HG03469 (cell line): ENCODE data around the gene CAPN7.
"Not testable (repeated sequence)": the region's sequence is repeated elsewhere in the genome, so short reads cannot be mapped to it uniquely, and the experiment has no call there.

ENCODE experiments used
- ATAC-seq: cut with Tn5 transposase; IDR thresholded peaks from one replicate; pipeline ENCODE4 v1.9.1; 2021; ENCODE audit warnings: mild to moderate bottlenecking, moderate library complexity, moderate number of reproducible peaks; ENCODE audit not compliant: unreplicated experiment

The CAPN7 gene

GRCh38 chr3:15205934-15206661 is at the start of gene CAPN7:
Gene CAPN7, plus strand, starts transcription at chr3:15206246. Its CDS starts 250 bp downstream, at chr3:15206496.
- ATAC-seq = peak; percentile 74

GRCh38 chr3:15157441-15157840 is 48.6 kb upstream of the CAPN7 start:
- no peak for ATAC-seq

- no peak for ATAC-seq
Observed at GRCh38 chr3:15159501-15160136, 46.4 kb upstream of the CAPN7 start.

- no peak for ATAC-seq
Observed at GRCh38 chr3:15160662-15161061, 45.4 kb upstream of the CAPN7 start.

- ATAC-seq = no peak
Observed at GRCh38 chr3:15161133-15161532, 44.9 kb upstream of the CAPN7 start.

GRCh38 chr3:15163656-15164055 is 42.4 kb upstream of the CAPN7 start:
- ATAC-seq = not testable (repeated sequence)

- ATAC-seq = no peak
Observed at GRCh38 chr3:15164340-15164739, 41.7 kb upstream of the CAPN7 start.

- no peak for ATAC-seq
Observed at GRCh38 chr3:15165061-15165460, 41.0 kb upstream of the CAPN7 start.

GRCh38 chr3:15166391-15166790 is 39.7 kb upstream of the CAPN7 start:
- not testable (repeated sequence) for ATAC-seq

- ATAC-seq = peak; percentile 52
Observed at GRCh38 chr3:15171096-15171495, 35.0 kb upstream of the CAPN7 start.

- no peak for ATAC-seq
Observed at GRCh38 chr3:15172806-15173205, 33.2 kb upstream of the CAPN7 start.

GRCh38 chr3:15174953-15175352 is 31.1 kb upstream of the CAPN7 start:
- ATAC-seq = no peak

- ATAC-seq = no peak
Observed at GRCh38 chr3:15175605-15176004, 30.4 kb upstream of the CAPN7 start.

GRCh38 chr3:15180042-15180611 is 25.9 kb upstream of the CAPN7 start:
- no peak for ATAC-seq

- ATAC-seq = no peak
Observed at GRCh38 chr3:15181511-15181910, 24.5 kb upstream of the CAPN7 start.

GRCh38 chr3:15181963-15182362 is 24.1 kb upstream of the CAPN7 start:
- ATAC-seq = no peak

GRCh38 chr3:15183011-15183410 is 23.0 kb upstream of the CAPN7 start:
- ATAC-seq = no peak

GRCh38 chr3:15185404-15185803 is 20.6 kb upstream of the CAPN7 start:
- ATAC-seq = no peak

GRCh38 chr3:15186101-15186476 is 20.0 kb upstream of the CAPN7 start:
- no peak for ATAC-seq

- not testable (repeated sequence) for ATAC-seq
Observed at GRCh38 chr3:15186477-15187164, 19.4 kb upstream of the CAPN7 start.

GRCh38 chr3:15197340-15198029 is 8.6 kb upstream of the CAPN7 start:
- no peak for ATAC-seq
